Measurements from ENCODE around the gene MPRIP.

DNA sequence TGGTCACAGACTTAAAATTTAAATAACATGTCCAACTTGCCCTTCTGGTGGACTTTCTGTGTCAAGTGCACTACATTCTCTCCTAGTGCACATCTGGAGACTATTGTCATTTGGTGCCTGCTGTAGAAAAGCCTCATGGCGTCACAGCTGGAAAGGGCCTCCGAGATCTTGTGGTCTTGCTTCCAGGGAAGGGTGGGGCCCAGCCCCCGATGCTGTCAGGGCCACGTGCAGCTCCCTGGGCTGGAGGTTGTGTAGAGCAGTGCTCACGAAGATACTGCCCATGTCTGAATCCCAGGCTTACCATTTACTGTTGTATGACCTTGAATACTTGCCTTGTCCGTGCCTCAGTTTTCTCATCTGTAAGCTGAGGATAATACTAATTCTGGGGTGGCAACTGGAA is 6.8 kb upstream of the MPRIP start:
- TF ChIP-seq, protein P1, sequence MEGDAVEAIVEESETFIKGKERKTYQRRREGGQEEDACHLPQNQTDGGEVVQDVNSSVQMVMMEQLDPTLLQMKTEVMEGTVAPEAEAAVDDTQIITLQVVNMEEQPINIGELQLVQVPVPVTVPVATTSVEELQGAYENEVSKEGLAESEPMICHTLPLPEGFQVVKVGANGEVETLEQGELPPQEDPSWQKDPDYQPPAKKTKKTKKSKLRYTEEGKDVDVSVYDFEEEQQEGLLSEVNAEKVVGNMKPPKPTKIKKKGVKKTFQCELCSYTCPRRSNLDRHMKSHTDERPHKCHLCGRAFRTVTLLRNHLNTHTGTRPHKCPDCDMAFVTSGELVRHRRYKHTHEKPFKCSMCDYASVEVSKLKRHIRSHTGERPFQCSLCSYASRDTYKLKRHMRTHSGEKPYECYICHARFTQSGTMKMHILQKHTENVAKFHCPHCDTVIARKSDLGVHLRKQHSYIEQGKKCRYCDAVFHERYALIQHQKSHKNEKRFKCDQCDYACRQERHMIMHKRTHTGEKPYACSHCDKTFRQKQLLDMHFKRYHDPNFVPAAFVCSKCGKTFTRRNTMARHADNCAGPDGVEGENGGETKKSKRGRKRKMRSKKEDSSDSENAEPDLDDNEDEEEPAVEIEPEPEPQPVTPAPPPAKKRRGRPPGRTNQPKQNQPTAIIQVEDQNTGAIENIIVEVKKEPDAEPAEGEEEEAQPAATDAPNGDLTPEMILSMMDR (conservative IDR thresholded peaks at IDR 0.05), result no peak
- no peak for TF ChIP-seq ZFX (IDR thresholded peaks at IDR 0.05)
